ENCODE measurements around the gene MYBPH.

Gene MYBPH

GRCh38 chr1:203165101-203165799, 10.4 kb downstream of the MYBPH start:
- no peak for DNase-seq

- no peak for DNase-seq
These were observed 11.6 kb downstream of the MYBPH start for GRCh38 chr1:203163891-203164635.

GRCh38 chr1:203162403-203162802, 13.2 kb downstream of the MYBPH start:
- DNase-seq: no peak

- DNase-seq: no peak
These were observed 13.9 kb downstream of the MYBPH start for GRCh38 chr1:203161703-203162102.

- DNase-seq: no peak
These were observed 14.5 kb downstream of the MYBPH start for GRCh38 chr1:203161175-203161574.

- DNase-seq: no peak
These were observed 15.8 kb downstream of the MYBPH start for GRCh38 chr1:203159844-203160243.

GRCh38 chr1:203158960-203159665, 16.5 kb downstream of the MYBPH start:
- DNase-seq: no peak

- no peak for DNase-seq
These were observed 17.2 kb downstream of the MYBPH start for GRCh38 chr1:203158423-203158822.

- no peak for DNase-seq
These were observed 19.3 kb downstream of the MYBPH start for GRCh38 chr1:203156280-203156679.

GRCh38 chr1:203153989-203154821, 21.4 kb downstream of the MYBPH start:
- DNase-seq: no peak

GRCh38 chr1:203153051-203153988, 22.3 kb downstream of the MYBPH start:
- no peak for DNase-seq

GRCh38 chr1:203152158-203153034, 23.2 kb downstream of the MYBPH start:
- DNase-seq: no peak

- no peak for DNase-seq
These were observed 24.1 kb downstream of the MYBPH start for GRCh38 chr1:203151362-203152157.

GRCh38 chr1:203150511-203151297, 24.9 kb downstream of the MYBPH start:
- DNase-seq: no peak

- no peak for DNase-seq
These were observed 26.3 kb downstream of the MYBPH start for GRCh38 chr1:203149188-203149840.

- DNase-seq: no peak
These were observed 27.0 kb downstream of the MYBPH start for GRCh38 chr1:203148579-203148978.

- DNase-seq: no peak
These were observed 27.5 kb downstream of the MYBPH start for GRCh38 chr1:203148127-203148526.

GRCh38 chr1:203147376-203147775, 28.2 kb downstream of the MYBPH start:
- no peak for DNase-seq
